Mucosa of gallbladder (tissue), 1 donor: Measurements from ENCODE around the gene GABRG3. TPM values are rescaled to one million over a fixed set of nuclear protein-coding genes. Genes with fewer than 3 reads are reported as not detected.
A peak's percentile ranks its signal among the peaks of the same experiment; 100 is the strongest.

ENCODE experiments used
- DNase-seq: peaks from one replicate; pipeline ENCODE4 v3.0.0-alpha.2; 2020; ENCODE audit warnings: low spot score
- total RNA-seq: library from RNA; stranded (reverse); gene quantifications from one replicate; pipeline ENCODE4 v1.2.1, GENCODE V29; 2021
- donor health status: DM: no; HTN: no; CAD: no.

Gene GABRG3
- total RNA-seq, 1 donor from 2014 or later = not detected

- no peak for DNase-seq
Measured at GRCh38 chr15:27064080-27064479, 93.1 kb downstream of the GABRG3 start.

- no peak for DNase-seq
Measured at GRCh38 chr15:27065151-27065550, 94.2 kb downstream of the GABRG3 start.

GRCh38 chr15:27065785-27066184 is 94.8 kb downstream of the GABRG3 start:
- DNase-seq = no peak

- no peak for DNase-seq
Measured at GRCh38 chr15:27066446-27066845, 95.5 kb downstream of the GABRG3 start.

GRCh38 chr15:27067175-27067574 is 96.2 kb downstream of the GABRG3 start:
- DNase-seq = no peak

GRCh38 chr15:27070841-27071240 is 99.9 kb downstream of the GABRG3 start:
- no peak for DNase-seq

- DNase-seq = no peak
Measured at GRCh38 chr15:27074179-27074578, 103.2 kb downstream of the GABRG3 start.

- DNase-seq = no peak
Measured at GRCh38 chr15:27077790-27078189, 106.8 kb downstream of the GABRG3 start.

- DNase-seq = no peak
Measured at GRCh38 chr15:27081676-27082418, 110.9 kb downstream of the GABRG3 start.

- no peak for DNase-seq
Measured at GRCh38 chr15:27082526-27082925, 111.5 kb downstream of the GABRG3 start.

- no peak for DNase-seq
Measured at GRCh38 chr15:27084844-27085243, 113.9 kb downstream of the GABRG3 start.

- DNase-seq = peak; percentile 30
Measured at GRCh38 chr15:27086149-27086548, 115.2 kb downstream of the GABRG3 start.

GRCh38 chr15:27086805-27087204 is 115.8 kb downstream of the GABRG3 start:
- no peak for DNase-seq

- no peak for DNase-seq
Measured at GRCh38 chr15:27087651-27088583, 116.9 kb downstream of the GABRG3 start.

GRCh38 chr15:27088584-27089232 is 117.7 kb downstream of the GABRG3 start:
- DNase-seq = no peak

- no peak for DNase-seq
Measured at GRCh38 chr15:27089233-27089586, 118.2 kb downstream of the GABRG3 start.

- DNase-seq = no peak
Measured at GRCh38 chr15:27089676-27090075, 118.7 kb downstream of the GABRG3 start.

GRCh38 chr15:27091270-27091940 is 120.4 kb downstream of the GABRG3 start:
- no peak for DNase-seq

GRCh38 chr15:27092390-27092789 is 121.4 kb downstream of the GABRG3 start:
- no peak for DNase-seq

- no peak for DNase-seq
Measured at GRCh38 chr15:27094235-27094634, 123.3 kb downstream of the GABRG3 start.

- DNase-seq = no peak
Measured at GRCh38 chr15:27095886-27096624, 125.1 kb downstream of the GABRG3 start.
